Measurements from ENCODE around the gene KXD1. TPM values are rescaled to one million over a fixed set of nuclear protein-coding genes. Genes with fewer than 3 reads are reported as not detected.
A peak's percentile ranks its signal among the peaks of the same experiment; 100 is the strongest.

KXD1 gene
- total and polyA plus RNA-seq, 10 of the 15 experiments (the other 5 are each of a cell fraction or from before 2014, with no cell fraction given): 27.5 to 209 (median 129) TPM

- Histone ChIP-seq H3K27me3 (replicated peaks in 1 of 2; ENCODE audit: control insufficient read depth in 2 of 2, insufficient read depth in 2 of 2, low read length in 1 of 2) (peaks cover 12 to 17% of the 10 kb centered on the region in 2 experiments), H3K9me3 (replicated peaks; ENCODE audit: control insufficient read depth, insufficient read depth, low read length) (no peaks in the 10 kb centered on the region), H3K4me2 (ENCODE audit: control insufficient read depth, insufficient read depth) (no peak overlapping the region), H3K9ac (ENCODE audit: control insufficient read depth, insufficient read depth, low read length) (no peak overlapping the region), H3K4me1 (ENCODE audit: control insufficient read depth, insufficient read depth, low read length) (no peaks in the 10 kb centered on the region), H4K20me1 (ENCODE audit: control insufficient read depth, insufficient read depth) (no peaks in the 10 kb centered on the region; the same call in none of the 2 replicates), H3K79me2 (ENCODE audit: control insufficient read depth, insufficient read depth, low read length) (no peaks in the 10 kb centered on the region), H2AFZ (ENCODE audit: control insufficient read depth, low read depth, low read length) (no peak overlapping the region), H3K36me3 (ENCODE audit: control insufficient read depth in 2 of 2, insufficient read depth in 2 of 2, low read length in 1 of 2) (no peaks in the 10 kb centered on the region), H3K27ac (ENCODE audit: control insufficient read depth, insufficient read depth) (no peak overlapping the region), H3K4me3 (no peak overlapping the region)
- RAD21 ChIA-PET (ENCODE audit: unreplicated experiment): no interaction called here
- intact Hi-C loops (cut with micrococcal nuclease; ENCODE audit: unreplicated experiment) (no loop called here), in situ Hi-C loops (cut with MboI) (no loop called here)
- DNase-seq (ENCODE audit: low read depth, low spot score) (no peak), ATAC-seq (peak; percentile 63), FAIRE-seq (no peak)
- WGBS (ENCODE audit: insufficient coverage, insufficient replicate concordance, low lambda C conversion rate, missing lambda C conversion rate): 40% methylated on average over 22 of the region's 32 CpGs
- CTCF ChIA-PET: no interaction called here
- POLR2A ChIA-PET: no interaction called here
- TF ChIP-seq CTCF (IDR thresholded peaks at IDR 0.05 in 2 of 3, conservative IDR thresholded peaks at IDR 0.05 in 1 of 3; ENCODE audit: control insufficient read depth in 2 of 3, extremely low read depth in 1 of 3, insufficient read depth in 1 of 3, low read depth in 3 of 3, low read length in 3 of 3): peak in 2 of 3 experiments; percentile 21 to 30; a peak in 2 of 6 replicates
- no peak for TF ChIP-seq BCL11A (IDR thresholded peaks at IDR 0.05; ENCODE audit: low read depth, low read length)
- TF ChIP-seq RAD21 (IDR thresholded peaks at IDR 0.05; ENCODE audit: insufficient read depth, low read depth, low read length): peak; percentile 26; the same call in 1 of the 2 replicates
- BruUV-seq (replicated peaks): no TSS peak
- SMC1A ChIA-PET (ENCODE audit: uncharacterized antibody, unreplicated experiment): no interaction called here
These were observed 45.7 kb downstream of the KXD1 start for GRCh38 chr19:18603255-18603957.
